IPS-18c (cell line): ENCODE data around the gene MAGEC3.
"Not testable (repeated sequence)": the region's sequence is repeated elsewhere in the genome, so short reads cannot be mapped to it uniquely, and the experiment has no call there.

Experiments used
- H3K4me3 ChIP-seq: 2 replicates; pipeline ENCODE4 v1.7.0; 2013; ENCODE audit warnings: low read depth, mild to moderate bottlenecking, low read length, moderate library complexity; ENCODE audit not compliant: insufficient read depth
- H3K9me3 ChIP-seq: one replicate; pipeline ENCODE4 v1.6.1; 2013; ENCODE audit warnings: mild to moderate bottlenecking, low read length, moderate library complexity; ENCODE audit not compliant: control insufficient read depth, insufficient read depth

Gene MAGEC3, protein sequence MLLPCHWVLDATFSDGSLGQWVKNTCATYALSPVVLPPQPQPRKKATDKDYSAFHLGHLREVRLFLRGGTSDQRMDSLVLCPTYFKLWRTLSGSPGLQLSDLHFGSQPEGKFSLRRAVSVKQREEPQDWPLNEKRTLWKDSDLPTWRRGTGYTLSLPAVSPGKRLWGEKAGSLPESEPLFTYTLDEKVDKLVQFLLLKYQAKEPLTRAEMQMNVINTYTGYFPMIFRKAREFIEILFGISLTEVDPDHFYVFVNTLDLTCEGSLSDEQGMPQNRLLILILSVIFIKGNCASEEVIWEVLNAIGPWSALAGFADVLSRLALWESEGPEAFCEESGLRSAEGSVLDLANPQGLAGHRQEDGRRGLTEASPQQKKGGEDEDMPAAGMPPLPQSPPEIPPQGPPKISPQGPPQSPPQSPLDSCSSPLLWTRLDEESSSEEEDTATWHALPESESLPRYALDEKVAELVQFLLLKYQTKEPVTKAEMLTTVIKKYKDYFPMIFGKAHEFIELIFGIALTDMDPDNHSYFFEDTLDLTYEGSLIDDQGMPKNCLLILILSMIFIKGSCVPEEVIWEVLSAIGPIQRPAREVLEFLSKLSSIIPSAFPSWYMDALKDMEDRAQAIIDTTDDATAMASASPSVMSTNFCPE

DNA sequence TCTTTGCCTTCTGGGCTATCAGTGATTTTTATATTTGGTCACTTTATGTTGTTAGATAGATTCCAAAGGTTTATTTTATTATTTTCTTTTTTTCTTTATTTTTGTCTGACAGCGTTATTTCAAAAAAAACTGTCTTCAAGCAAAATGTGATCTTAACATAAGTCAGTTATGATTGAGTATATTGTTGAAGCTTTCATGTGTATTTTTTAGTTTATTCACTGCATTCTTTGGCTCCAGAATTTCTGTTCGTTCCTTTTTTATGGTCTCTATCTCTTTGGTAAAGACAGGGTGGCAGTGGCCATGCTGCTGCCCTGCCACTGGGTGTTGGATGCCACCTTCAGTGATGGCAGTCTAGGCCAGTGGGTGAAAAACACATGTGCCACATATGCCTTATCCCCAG lies at the start of gene MAGEC3:
Gene MAGEC3 (plus strand): TSS at position 301 of the 400 bp plus-strand sequence. CDS start 0 bp downstream, at position 301.
- H3K9me3 ChIP-seq: no peaks in the 10 kb centered on the region

GRCh38 chrX:141791856-141792255 lies 46.3 kb upstream of the MAGEC3 start:
- H3K4me3 ChIP-seq: no peak overlapping the region
- peaks cover 4% of the 10 kb centered on the region for H3K9me3 ChIP-seq

More for the DNA sequence above, at the start of gene MAGEC3:
- no peak within 1 kb of the TSS for H3K4me3 ChIP-seq

DNA sequence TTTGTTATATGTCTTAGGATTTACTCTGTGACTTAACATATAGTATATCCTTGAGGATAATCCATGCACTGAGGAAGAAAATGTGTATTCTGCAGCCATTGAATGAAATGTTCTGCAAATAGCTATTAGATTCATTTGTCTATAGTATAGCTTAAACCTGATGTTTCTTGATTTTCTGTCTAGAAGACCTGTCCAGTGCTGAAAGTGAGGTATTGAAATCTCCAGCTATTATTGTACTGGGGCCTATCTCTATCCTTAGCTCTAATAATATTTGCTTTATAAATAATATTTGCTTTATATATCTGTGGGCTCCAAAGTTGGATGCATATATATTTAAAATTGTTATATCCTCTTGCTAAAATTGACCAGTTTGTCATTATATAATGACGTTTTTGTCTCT lies 26.7 kb upstream of the MAGEC3 start:
- Histone ChIP-seq H3K9me3 (no peaks in the 10 kb centered on the region), H3K4me3 (no peak overlapping the region)

- no peak overlapping the region for H3K4me3 ChIP-seq
- no peaks in the 10 kb centered on the region for H3K9me3 ChIP-seq
Measured at GRCh38 chrX:141814213-141814857, 23.8 kb upstream of the MAGEC3 start.

DNA sequence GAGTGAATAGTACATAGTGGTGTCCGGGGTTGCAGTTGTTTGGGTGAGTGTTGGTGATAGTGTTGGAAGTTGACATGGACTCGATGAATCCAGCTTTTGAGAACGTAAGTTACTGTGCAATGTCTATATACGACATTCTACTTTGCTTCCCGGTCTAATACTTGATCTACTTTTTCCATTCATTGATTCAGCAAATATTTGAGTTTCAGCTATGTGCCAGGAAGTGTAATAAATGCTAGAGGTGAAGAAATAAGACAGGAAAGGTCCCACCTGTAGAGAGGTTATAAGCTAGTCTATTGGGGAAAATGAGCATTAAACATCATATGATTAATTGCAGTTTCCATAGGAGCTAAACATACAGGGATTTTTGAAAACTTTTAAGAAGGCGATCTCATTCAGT lies 22.2 kb upstream of the MAGEC3 start:
- no peak overlapping the region for H3K4me3 ChIP-seq

GRCh38 chrX:141832247-141832646 lies 5.9 kb upstream of the MAGEC3 start:
- H3K9me3 ChIP-seq: no peaks in the 10 kb centered on the region
- no peak overlapping the region for H3K4me3 ChIP-seq

More for the DNA sequence above, 22.2 kb upstream of the MAGEC3 start:
- H3K9me3 ChIP-seq: no peaks in the 10 kb centered on the region

DNA sequence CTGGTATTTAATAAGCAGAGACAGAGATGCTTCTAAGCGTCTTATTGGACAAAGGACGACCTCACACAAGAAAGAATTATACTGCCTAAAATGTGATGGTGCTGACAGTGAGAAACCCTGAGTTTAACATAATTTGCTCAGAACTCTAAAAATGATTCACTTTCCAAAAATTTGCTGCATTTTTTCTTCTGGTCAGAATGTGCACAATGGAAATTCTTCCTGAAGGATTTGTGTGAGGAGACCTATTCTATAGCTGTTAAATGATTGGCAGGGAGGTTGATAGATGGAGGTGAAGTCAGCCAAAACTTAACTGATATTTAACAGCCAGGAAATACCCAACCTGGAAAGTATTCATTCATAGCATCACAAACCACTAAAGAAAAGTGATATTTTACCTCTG lies 1.7 kb downstream of the MAGEC3 start:
- no peak overlapping the region for H3K4me3 ChIP-seq
- H3K9me3 ChIP-seq: no peaks in the 10 kb centered on the region

DNA sequence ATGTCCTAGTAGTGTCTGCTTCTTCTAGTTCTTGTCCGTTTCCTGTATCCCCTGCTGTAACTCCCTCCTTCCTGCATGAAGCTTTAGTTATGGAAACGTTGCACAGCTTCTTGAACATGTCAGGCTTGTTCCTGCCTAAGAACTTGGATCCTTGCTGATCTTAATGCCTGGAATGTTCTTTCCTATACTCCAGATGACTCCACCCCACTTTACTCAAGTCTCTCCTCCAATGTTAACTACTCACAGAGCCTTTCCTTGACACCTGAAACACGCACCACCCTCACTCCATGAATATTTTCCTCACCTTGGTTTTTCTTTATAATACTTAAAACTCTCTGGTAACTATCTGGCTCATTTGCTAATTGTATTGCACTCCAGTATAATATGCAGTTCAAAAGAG lies 19.4 kb downstream of the MAGEC3 start:
- no peaks in the 10 kb centered on the region for H3K9me3 ChIP-seq
- no peak overlapping the region for H3K4me3 ChIP-seq

DNA sequence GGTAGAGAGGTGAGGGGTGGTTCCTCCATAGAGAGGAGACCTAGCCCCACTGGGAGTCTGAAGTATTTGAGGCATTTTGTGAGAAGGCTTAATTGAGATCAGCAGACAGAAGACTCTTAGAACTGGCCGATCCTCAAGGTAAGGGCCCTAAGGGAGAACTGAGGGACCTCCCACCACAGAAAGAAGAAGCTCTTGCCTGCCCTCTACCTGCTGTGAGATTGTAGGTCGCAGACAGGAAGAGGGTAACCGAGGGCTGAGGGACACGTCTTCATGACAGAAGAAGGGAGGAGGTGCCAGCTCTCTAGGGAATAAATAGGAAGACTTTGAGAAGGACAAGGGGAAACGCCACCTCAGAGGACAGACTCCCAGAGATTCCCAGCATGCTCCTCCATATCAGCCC lies 41.5 kb downstream of the MAGEC3 start:
- no peak overlapping the region for H3K4me3 ChIP-seq
- peaks cover 4% of the 10 kb centered on the region for H3K9me3 ChIP-seq

DNA sequence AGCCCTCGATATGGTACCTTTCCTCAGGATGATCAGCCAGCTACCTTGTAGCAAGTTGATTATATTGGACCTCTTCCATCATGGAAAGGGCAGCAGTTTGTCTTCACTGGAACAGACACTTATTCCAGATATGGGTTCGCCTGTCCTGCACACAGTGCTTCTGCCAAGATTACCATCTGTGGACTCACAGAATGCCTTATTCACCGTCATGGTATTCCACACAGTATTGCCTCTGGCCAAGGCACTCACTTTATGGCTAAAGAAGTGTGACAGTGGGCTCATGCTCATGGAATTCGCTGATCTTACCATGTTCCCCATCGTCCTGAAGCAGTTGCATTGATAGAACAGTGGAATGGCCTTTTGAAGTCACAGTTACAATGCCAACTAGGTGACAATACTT lies 50.7 kb downstream of the MAGEC3 start:
- H3K9me3 ChIP-seq, H3K4me3 ChIP-seq: not testable (repeated sequence)

GRCh38 chrX:141894733-141895132 lies 56.6 kb downstream of the MAGEC3 start:
- Histone ChIP-seq H3K4me3 (no peak overlapping the region), H3K9me3 (peaks cover 2% of the 10 kb centered on the region)

- Histone ChIP-seq H3K9me3 (peaks cover 5% of the 10 kb centered on the region), H3K4me3 (no peak overlapping the region)
Measured at GRCh38 chrX:141897690-141898089, 59.6 kb downstream of the MAGEC3 start.

DNA sequence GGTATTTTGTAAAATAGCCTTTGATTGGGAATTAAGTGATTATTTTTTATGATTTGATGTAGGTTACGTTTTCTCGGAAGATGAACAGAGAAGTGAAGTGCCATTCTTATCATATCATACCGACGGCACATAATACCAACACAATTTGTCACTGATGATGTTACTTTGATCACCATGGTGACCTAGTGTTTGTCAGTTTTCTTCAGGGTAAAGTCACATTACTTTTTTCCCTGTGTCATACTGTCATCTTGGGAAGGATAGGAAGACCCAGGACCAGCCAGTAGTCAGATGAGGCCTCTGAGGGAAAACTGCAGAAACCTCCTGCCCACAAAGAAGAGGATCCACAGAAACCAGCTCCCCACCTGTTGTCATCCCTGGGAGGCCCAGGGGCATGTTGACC lies 64.2 kb downstream of the MAGEC3 start:
- H3K4me3 ChIP-seq: no peak overlapping the region
- H3K9me3 ChIP-seq: peaks cover 14% of the 10 kb centered on the region

DNA sequence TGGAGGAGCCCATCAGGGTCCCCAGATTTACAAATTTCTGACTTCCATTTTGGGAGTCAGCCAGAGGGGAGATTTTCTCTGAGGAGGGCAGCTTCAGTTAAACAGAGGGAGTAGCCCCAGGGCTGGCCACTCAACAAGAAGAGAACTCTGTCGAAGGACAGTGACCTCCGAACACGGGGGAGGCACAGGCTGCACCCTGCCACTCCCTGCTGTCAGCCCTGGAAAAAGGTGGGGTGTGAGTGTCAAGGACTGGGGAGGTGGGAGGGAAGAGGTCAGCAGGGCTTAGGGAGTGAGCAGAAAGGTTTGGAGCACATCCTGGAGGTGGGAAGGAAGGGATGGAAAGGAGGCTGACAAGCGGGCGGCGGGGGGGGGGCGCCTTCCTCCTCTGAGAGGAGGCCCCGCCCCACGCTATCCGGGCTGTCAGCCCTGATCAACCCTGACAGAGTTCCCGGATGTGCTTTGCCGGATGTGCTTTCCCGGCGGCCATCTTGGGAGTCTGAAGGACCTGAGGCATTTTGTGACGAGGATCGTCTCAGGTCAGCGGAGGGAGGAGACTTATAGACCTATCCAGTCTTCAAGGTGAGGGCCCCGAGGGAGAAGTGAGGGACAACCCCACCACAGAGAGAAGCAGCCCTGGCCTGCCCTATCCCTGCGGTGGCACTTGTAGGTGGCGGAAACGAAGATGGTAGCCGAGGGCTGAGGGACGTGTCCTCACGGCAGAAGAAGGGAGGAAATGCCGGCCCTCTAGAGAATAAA lies 65.5 kb downstream of the MAGEC3 start, which contains the start of gene MAGEC1:
Gene MAGEC1 (plus strand): TSS at position 495 of the 756 bp plus-strand sequence. CDS start 1,179 bp downstream, outside the sequence.
- no peak within 1 kb of the TSS for H3K4me3 ChIP-seq
- peaks cover 18% of the 10 kb centered on the region for H3K9me3 ChIP-seq

DNA sequence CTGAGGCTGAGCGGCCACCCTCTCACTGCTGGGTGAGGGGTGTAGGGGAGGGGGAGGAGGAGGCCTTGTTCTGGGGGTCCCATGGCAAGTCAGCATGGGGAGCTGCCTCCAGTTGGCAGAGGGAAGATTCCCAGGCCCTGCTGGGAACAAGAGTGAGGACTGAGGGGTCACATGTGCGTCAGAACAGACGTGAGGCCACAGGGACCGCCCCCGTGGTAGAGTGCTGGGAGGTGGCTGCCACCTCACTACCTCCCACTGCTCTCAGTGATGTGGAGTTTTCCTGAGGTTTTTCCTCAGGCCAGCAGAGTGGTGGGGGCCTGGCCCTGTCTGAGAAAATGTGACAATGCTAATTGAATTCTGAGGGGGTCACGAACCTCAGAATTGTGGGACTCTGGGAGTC lies 66.1 kb downstream of the MAGEC3 start:
- H3K4me3 ChIP-seq: no peak overlapping the region
- H3K9me3 ChIP-seq: peaks cover 22% of the 10 kb centered on the region

DNA sequence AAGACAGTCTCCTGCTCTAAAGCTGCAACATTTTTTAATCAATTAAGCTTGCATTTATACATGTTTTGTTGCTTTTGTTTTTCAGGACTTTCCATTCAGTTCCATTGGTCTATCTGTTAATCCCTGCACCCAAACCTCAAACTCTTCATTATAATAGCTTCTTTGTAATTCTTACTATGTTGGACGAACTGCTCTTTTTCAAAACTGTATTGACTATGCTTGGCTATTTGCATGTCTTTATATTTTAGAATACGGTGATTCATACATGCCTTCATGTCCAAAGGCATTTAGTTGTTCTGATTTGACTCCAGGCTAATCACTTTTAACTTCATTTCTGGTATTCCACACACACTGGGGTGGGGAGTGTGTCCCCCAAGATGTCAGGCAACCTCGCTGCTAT lies 79.7 kb downstream of the MAGEC3 start:
- no peaks in the 10 kb centered on the region for H3K9me3 ChIP-seq
- no peak overlapping the region for H3K4me3 ChIP-seq

DNA sequence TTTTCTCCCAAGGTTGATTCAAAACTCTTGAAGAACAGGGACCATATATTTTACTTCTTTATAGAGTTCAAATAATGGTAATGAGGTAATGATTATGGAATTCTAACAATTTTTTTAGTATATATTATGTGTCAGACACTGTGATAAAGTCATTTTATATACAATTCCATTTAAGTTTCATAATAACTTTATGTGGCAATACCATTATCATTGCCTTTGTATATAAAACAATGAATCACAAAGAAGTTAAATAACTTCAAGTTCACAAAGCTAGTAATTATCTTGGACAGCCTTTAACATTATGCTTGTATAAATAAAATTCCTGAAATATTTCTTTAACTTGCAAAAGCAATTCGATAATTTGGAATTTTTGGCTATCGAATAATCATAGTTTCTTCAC lies 86.2 kb downstream of the MAGEC3 start:
- Histone ChIP-seq H3K4me3 (no peak overlapping the region), H3K9me3 (no peaks in the 10 kb centered on the region)
